ENCODE measurements around the gene BMP7.

BMP7 gene

DNA sequence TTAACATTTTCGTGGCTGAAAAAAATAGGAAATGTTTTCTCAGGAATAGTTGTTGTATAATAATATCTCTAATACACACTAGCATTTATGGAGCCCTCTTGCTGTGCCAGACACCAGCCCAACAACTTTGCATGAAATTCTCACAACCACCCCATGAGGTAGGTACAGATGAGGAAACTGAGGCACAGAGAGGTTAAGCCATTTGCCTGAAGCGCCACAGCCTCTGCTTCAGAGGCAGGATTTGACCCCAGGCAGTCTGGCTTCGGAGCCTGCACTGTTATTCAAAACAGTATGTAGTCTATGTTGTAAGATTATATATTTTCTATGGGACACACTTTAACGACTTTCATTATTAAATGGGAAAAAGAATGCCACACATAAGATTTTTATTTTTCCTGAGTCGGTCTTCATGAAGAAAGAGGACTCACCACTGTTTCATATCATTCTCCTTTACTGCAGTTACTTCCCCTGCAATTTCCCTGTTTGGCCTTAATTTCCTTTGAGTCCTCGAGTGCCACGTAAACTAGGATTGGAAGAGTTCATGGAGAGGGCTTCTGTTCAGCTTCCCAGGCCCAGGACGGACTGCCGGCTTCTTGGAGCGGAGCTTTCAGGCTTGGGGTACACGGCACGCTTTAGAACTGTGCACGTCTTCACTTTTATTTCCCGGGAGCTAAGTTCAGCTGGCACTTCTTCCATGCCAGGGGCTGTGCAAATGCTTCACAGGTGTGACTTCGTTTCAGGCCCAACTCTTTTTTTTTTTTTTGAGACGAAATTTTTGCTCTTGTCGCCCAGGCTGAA, 128.0 kb downstream of the BMP7 start:
- no peak for TF ChIP-seq CTCF (IDR thresholded peaks at IDR 0.05)

DNA sequence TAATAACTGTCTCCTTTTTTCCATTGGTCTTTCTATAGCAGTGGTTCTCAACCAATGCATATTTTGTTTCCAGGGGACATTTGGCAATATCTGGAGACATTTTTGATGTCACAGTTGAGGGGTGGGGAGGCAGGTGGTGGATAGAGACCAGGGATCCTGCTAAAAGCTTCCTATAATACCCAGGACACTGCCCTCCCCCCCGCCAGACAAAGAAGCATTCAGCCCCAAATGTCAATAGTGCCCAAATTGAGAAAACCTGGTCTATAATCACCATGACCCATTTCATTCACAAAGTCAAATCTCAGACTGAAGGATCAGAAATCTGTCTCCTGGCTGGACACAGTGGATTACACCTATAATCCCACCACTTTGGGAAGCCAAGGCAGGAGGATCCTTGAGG, 128.8 kb downstream of the BMP7 start:
- no peak for TF ChIP-seq CTCF (IDR thresholded peaks at IDR 0.05)

GRCh38 chr20:57136734-57137133, 129.7 kb downstream of the BMP7 start:
- no peak for TF ChIP-seq CTCF (IDR thresholded peaks at IDR 0.05)

DNA sequence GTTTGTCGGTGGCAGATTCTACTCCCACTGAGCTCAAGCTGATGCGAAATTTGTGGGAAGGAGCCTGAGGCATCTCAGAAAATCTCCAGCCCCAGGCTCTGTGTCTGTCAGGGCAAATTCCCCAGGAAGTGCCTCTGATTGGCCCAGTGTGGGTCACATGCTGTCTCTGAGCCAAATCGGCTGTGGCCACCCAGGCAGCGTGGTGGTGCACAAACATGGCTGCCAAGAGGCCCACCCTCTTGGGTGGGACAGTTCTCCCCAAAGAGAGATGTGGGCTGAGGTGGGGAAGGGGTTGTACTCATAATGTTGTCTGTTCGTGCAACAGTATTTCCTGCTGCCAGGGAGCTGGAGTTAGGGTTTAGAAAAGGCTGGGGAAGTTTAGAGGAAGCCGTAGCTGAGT, 130.6 kb downstream of the BMP7 start:
- TF ChIP-seq CTCF (IDR thresholded peaks at IDR 0.05) = no peak

GRCh38 chr20:57134804-57135203, 131.6 kb downstream of the BMP7 start:
- no peak for TF ChIP-seq CTCF (IDR thresholded peaks at IDR 0.05)

DNA sequence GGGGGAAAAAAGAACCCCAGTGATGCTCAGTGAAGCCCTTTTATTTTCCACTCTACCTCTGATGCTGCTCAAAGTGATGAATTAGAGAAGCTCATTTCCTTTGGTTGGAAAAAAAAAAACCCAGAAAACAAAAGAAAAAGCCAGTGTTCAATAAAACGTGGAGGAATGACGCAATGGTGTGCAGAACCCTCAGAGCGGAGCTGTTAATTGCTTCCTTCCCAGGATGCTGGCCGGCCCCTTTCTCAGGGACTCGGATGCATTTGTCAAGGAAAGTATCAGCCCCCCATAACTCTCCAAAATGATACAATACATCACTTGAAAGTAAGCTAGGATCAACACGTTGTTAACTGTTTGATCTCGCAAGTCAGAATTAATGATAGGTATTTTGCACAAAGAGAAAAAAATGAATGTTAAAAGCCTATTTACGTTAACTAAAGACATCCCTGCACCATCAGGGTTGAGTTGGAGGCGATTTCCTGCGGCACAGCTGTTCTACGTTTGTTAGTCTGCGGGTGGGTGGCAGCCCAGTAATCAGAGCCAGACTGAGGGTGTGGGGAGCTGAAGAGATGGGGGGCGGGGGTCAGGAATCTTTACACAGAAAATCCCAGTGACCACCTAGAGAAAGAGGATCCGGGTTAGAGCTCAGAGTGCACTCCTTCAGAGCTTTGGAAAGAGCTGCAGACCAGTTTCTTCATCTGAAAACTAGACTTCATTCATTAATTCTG, 132.4 kb downstream of the BMP7 start:
- no peak for TF ChIP-seq CTCF (IDR thresholded peaks at IDR 0.05)

GRCh38 chr20:57131601-57132391, 134.6 kb downstream of the BMP7 start:
- no peak for TF ChIP-seq CTCF (IDR thresholded peaks at IDR 0.05)

All from LNCAP (cell line).